Activated CD4-positive, alpha-beta memory T cell treated with anti-CD3 and anti-CD28 coated beads for 36 hours (primary cell): Measurements from ENCODE around the gene NEBL. TPM values are rescaled to one million over a fixed set of nuclear protein-coding genes. Genes with fewer than 3 reads are reported as not detected.

Experiments used
- CTCF ChIA-PET: fragments of 350-600 bp; sonication (Branson Sonifier 250); formaldehyde crosslinking; loops from one replicate; lab custom pipeline; 2021; ENCODE audit warnings: antibody characterized with exemption, inconsistent platforms; lab: Charles Lee
- POLR2A ChIA-PET: fragments of 350-600 bp; sonication (Branson Sonifier 250); formaldehyde crosslinking; loops from one replicate; lab custom pipeline; 2021; ENCODE audit warnings: antibody characterized with exemption; lab: Charles Lee
- DNase-seq: peaks from one replicate; pipeline ENCODE4 v3.0.0-alpha.2; 2020
- H3K27ac Mint-ChIP-seq: one replicate; pipeline ENCODE4 v1.8.0; 2021; ENCODE audit warnings: mixed read lengths
- H3K27me3 Mint-ChIP-seq: one replicate; pipeline ENCODE4 v1.8.0; 2021; ENCODE audit warnings: mixed read lengths
- H3K36me3 Mint-ChIP-seq: one replicate; pipeline ENCODE4 v1.8.0; 2021; ENCODE audit warnings: mixed read lengths
- H3K4me1 Mint-ChIP-seq: one replicate; pipeline ENCODE4 v1.8.0; 2021; ENCODE audit warnings: low read depth, mixed read lengths
- H3K4me3 Mint-ChIP-seq: one replicate; pipeline ENCODE4 v1.8.0; 2021; ENCODE audit warnings: mild to moderate bottlenecking, mixed read lengths
- H3K9me3 Mint-ChIP-seq: one replicate; pipeline ENCODE4 v1.8.0; 2021; ENCODE audit warnings: mixed read lengths
- intact Hi-C: fragments of 100-400 bp; cut with micrococcal nuclease; formaldehyde crosslinking; loops from one replicate; pipeline ENCODE4 v1.15.1; 2023
- total RNA-seq, 2 experiments: library from RNA; stranded (reverse); gene quantifications; one replicate each; pipeline ENCODE4 v1.2.3, GENCODE V29; 2021

Gene NEBL
- total RNA-seq, 2 experiments from 2014 or later, result not detected

DNA sequence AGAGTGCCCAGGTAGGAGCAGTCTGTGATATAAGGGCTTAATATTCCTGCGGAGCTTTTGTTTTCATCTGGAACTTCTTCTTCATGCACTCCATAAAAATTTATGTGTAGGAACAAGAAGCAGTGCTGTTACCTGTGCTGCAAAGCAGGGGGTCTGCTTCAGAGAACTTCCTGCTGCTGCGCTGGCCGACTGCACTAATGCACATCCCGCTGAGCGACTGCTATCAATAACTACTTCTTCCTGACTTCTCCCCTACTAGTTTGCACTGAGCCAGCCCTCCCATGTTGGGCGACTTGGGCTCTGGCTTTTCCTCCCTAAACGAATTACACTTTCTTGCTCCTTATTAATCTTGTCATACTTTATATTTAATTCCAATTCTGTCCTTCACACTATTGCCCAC is 150.3 kb downstream of the NEBL start:
- Mint-ChIP-seq H3K4me3 (no peak overlapping the region), H3K27me3 (no peaks in the 10 kb centered on the region), H3K36me3 (no peaks in the 10 kb centered on the region), H3K9me3 (peaks cover 27% of the 10 kb centered on the region), H3K4me1 (no peaks in the 10 kb centered on the region), H3K27ac (no peak overlapping the region)
- DNase-seq, result no peak
- ChIA-PET CTCF (no interaction called here), POLR2A (no interaction called here)
- intact Hi-C loops, result no loop called here

DNA sequence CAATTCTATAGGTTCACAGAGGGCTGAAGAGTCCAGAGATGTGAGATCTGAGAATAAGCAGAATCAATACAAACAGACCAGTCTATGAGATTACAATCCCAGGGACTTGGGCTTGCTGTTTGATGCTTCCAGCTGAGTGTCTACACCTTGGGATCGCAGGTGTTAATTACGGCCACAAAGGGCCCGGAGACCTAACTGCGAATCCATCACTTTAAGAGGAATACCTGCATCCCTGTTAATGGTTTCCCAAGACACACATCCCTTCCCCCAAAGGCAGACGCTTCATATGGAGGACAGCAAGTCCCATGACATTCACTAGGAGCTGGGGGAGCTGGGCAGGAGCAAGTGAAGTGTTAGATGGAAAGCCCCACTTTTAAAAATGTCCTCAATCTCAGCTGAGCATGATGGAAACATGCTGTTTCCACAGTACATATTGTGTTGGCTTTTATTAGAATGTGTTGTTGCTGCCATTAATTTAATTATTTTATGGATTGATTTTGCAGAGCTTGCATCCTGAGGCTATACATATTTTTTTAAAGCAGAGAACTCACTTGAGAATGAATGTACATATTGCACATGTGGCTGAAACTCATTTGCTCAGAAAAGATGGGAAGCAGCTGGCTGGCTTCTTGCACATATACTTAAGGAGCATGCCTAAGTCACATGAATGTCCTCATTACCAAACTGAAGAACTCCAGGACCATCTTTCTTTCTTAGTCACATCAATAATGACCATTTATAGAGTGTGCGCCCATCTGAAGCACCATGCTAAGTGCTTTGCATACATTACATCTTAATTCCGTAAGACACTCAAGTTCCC is 151.3 kb downstream of the NEBL start:
- H3K4me1 Mint-ChIP-seq, result no peaks in the 10 kb centered on the region
- no peak overlapping the region for H3K27ac Mint-ChIP-seq
- ChIA-PET CTCF (interaction anchor here (0.6 kb wide), 1 partner anchor 1330 kb away, joined by 3 read pairs; no protein-coding TSS in a partner anchor), POLR2A (no interaction called here)
- no peak overlapping the region for H3K4me3 Mint-ChIP-seq
- intact Hi-C loops, result no loop called here
- no peaks in the 10 kb centered on the region for H3K36me3 Mint-ChIP-seq
- H3K9me3 Mint-ChIP-seq, result peaks cover 24% of the 10 kb centered on the region
- H3K27me3 Mint-ChIP-seq, result no peaks in the 10 kb centered on the region
- DNase-seq, result no peak

- Mint-ChIP-seq H3K27ac (no peak overlapping the region), H3K4me1 (no peaks in the 10 kb centered on the region), H3K4me3 (no peak overlapping the region), H3K36me3 (no peaks in the 10 kb centered on the region), H3K9me3 (peaks cover 15% of the 10 kb centered on the region), H3K27me3 (no peaks in the 10 kb centered on the region)
- ChIA-PET POLR2A (no interaction called here), CTCF (no interaction called here)
- intact Hi-C loops, result no loop called here
- no peak for DNase-seq
Observed at GRCh38 chr10:20744821-20745220, 152.3 kb downstream of the NEBL start.

DNA sequence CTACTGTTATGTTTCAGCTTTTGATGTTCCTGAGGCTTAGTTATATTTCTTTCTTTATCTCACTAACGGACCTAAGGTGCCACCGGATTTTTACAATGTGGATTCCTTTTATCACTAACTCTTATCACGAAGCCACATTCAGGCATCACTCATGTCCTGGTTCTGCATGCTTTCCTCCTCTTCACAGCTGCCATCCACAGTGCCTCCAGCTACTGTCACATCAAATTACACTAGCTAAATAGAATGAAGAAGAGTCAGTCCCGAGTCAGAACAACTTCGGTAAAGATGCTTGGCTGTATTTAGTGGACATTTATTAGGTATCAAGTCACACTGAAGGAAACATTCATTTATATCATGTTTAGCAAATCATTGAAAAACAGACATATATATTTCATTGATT is 153.2 kb downstream of the NEBL start:
- ChIA-PET POLR2A (no interaction called here), CTCF (no interaction called here)
- Mint-ChIP-seq H3K4me1 (no peaks in the 10 kb centered on the region), H3K9me3 (peaks cover 9% of the 10 kb centered on the region), H3K4me3 (no peak overlapping the region), H3K27me3 (no peaks in the 10 kb centered on the region), H3K36me3 (no peaks in the 10 kb centered on the region), H3K27ac (no peak overlapping the region)
- no peak for DNase-seq
- intact Hi-C loops, result no loop called here

- ChIA-PET CTCF (no interaction called here), POLR2A (no interaction called here)
- Mint-ChIP-seq H3K9me3 (peaks cover 3% of the 10 kb centered on the region), H3K27ac (no peak overlapping the region), H3K27me3 (no peaks in the 10 kb centered on the region), H3K36me3 (no peaks in the 10 kb centered on the region), H3K4me3 (no peak overlapping the region), H3K4me1 (no peaks in the 10 kb centered on the region)
- DNase-seq, result no peak
- intact Hi-C loops, result no loop called here
Observed at GRCh38 chr10:20742737-20743541, 154.2 kb downstream of the NEBL start.

- H3K4me3 Mint-ChIP-seq, result no peak overlapping the region
- no peaks in the 10 kb centered on the region for H3K9me3 Mint-ChIP-seq
- H3K36me3 Mint-ChIP-seq, result no peaks in the 10 kb centered on the region
- no peak for DNase-seq
- POLR2A ChIA-PET, result no interaction called here
- H3K4me1 Mint-ChIP-seq, result no peaks in the 10 kb centered on the region
- H3K27ac Mint-ChIP-seq, result no peak overlapping the region
- intact Hi-C loops, result no loop called here
- CTCF ChIA-PET, result no interaction called here
- H3K27me3 Mint-ChIP-seq, result no peaks in the 10 kb centered on the region
Observed at GRCh38 chr10:20740120-20740519, 157.0 kb downstream of the NEBL start.

- ChIA-PET CTCF (no interaction called here), POLR2A (no interaction called here)
- Mint-ChIP-seq H3K9me3 (no peaks in the 10 kb centered on the region), H3K36me3 (no peaks in the 10 kb centered on the region), H3K4me3 (no peak overlapping the region), H3K4me1 (no peaks in the 10 kb centered on the region), H3K27me3 (no peaks in the 10 kb centered on the region), H3K27ac (no peak overlapping the region)
- intact Hi-C loops, result no loop called here
- DNase-seq, result no peak
Observed at GRCh38 chr10:20737107-20737506, 160.0 kb downstream of the NEBL start.
